ENCODE data around the gene PROSER3. TPM values are rescaled to one million over a fixed set of nuclear protein-coding genes. Genes with fewer than 3 reads are reported as not detected.
A peak's percentile ranks its signal among the peaks of the same experiment; 100 is the strongest.

Gene PROSER3
- total RNA-seq, 4 donors from 2014 or later = 14.2 to 32.7 (median 19.9) TPM

DNA sequence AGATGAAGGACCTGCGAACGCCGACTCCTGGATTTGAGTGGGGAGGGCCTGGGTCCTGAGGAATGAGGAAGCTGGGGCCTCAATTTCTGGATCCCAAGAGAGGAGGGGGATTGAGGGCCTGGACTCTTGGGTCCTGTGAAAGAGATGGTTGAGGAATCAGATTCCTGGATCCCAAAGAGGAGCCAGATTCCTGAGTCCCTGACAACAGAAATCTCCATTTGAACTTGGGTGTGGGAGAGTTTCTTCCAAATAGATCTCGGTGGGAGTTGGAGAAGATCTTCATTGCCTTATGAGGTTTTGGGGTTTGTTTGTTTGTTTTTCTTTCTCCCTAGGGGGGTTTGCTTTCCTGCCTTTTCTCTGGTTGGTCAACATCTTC lies 11.9 kb upstream of the PROSER3 start:
- H3K27me3 ChIP-seq = no peaks in the 10 kb centered on the region
- no peaks in the 10 kb centered on the region for H3K9me3 ChIP-seq
- DNase-seq (ENCODE audit: low spot score in 2 of 2) = no peak
- H3K36me3 ChIP-seq = peaks cover 0 to 7% (median 0%) of the 10 kb centered on the region in 3 donors
- peak overlapping the region; percentile 85 to 95 (median 92) for H3K4me3 ChIP-seq
- 0 to 9% methylated on average over 4 of the region's 4 CpGs for WGBS, 2 donors
- H3K27ac ChIP-seq = peak overlapping the region; percentile 61 to 100 (median 100)
- H3K4me1 ChIP-seq = peaks cover 0 to 58% (median 41%) of the 10 kb centered on the region in 4 donors
- TF ChIP-seq, protein P1, sequence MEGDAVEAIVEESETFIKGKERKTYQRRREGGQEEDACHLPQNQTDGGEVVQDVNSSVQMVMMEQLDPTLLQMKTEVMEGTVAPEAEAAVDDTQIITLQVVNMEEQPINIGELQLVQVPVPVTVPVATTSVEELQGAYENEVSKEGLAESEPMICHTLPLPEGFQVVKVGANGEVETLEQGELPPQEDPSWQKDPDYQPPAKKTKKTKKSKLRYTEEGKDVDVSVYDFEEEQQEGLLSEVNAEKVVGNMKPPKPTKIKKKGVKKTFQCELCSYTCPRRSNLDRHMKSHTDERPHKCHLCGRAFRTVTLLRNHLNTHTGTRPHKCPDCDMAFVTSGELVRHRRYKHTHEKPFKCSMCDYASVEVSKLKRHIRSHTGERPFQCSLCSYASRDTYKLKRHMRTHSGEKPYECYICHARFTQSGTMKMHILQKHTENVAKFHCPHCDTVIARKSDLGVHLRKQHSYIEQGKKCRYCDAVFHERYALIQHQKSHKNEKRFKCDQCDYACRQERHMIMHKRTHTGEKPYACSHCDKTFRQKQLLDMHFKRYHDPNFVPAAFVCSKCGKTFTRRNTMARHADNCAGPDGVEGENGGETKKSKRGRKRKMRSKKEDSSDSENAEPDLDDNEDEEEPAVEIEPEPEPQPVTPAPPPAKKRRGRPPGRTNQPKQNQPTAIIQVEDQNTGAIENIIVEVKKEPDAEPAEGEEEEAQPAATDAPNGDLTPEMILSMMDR (IDR thresholded peaks at IDR 0.05) = no peak
- TF ChIP-seq POLR2A (IDR thresholded peaks at IDR 0.05) = no peak
- no peak for TF ChIP-seq EP300 (IDR thresholded peaks at IDR 0.05)

DNA sequence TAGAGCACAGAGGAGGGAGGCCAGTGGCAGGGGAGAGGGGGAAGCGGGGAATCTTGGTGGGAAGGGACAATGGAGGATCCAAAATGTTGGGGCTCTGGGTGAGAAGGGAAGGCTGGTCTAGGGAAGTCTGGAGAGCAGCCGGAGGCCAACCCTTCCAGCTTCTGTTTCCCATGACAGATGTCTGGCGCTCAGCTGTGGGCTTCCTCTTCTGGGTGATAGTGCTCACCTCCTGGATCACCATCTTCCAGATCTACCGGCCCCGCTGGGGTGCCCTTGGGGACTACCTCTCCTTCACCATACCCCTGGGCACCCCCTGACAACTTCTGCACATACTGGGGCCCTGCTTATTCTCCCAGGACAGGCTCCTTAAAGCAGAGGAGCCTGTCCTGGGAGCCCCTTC lies 11.4 kb upstream of the PROSER3 start:
- TF ChIP-seq EP300 (IDR thresholded peaks at IDR 0.05) (no peak), POLR2A (IDR thresholded peaks at IDR 0.05) (no peak)
- TF ChIP-seq, protein P1 (IDR thresholded peaks at IDR 0.05) = no peak
- Histone ChIP-seq H3K36me3 (peaks cover 0 to 12% (median 0%) of the 10 kb centered on the region in 3 donors), H3K27ac (peak overlapping the region in 2 of 4 donors; percentile 16 to 99), H3K4me3 (peak overlapping the region in 1 of 4 donors; percentile 85), H3K9me3 (no peaks in the 10 kb centered on the region), H3K4me1 (peaks cover 0 to 53% (median 39%) of the 10 kb centered on the region in 4 donors), H3K27me3 (no peaks in the 10 kb centered on the region)
- no peak for DNase-seq (ENCODE audit: low spot score in 2 of 2)
- WGBS, 2 donors = 84 to 85% methylated on average over 5 of the region's 5 CpGs

GRCh38 chr19:35748106-35749020 lies 9.6 kb upstream of the PROSER3 start, which contains the start of gene LIN37:
Gene LIN37, plus strand, starts transcription at chr19:35748576. Its CDS starts 149 bp downstream, at chr19:35748725.
- Histone ChIP-seq H3K4me3 (peak within 1 kb of the TSS; percentile 68 to 88 (median 84)), H3K36me3 (peaks cover 0 to 25% (median 4%) of the 10 kb centered on the region in 3 donors), H3K27ac (peak within 1 kb of the TSS; percentile 85 to 92 (median 88)), H3K9me3 (no peaks in the 10 kb centered on the region), H3K4me1 (peaks cover 0 to 52% (median 37%) of the 10 kb centered on the region in 4 donors), H3K27me3 (no peaks in the 10 kb centered on the region)
- peak; percentile 99 to 100 for DNase-seq (ENCODE audit: low spot score in 2 of 2)
- 1% methylated on average over 42 to 44 of the region's 45 CpGs for whole genome bisulfite sequencing, 2 donors
- TF ChIP-seq POLR2A (IDR thresholded peaks at IDR 0.05) (peak; percentile 79 to 97), EP300 (IDR thresholded peaks at IDR 0.05) (peak; percentile 94 to 96)
- TF ChIP-seq, protein P1 (IDR thresholded peaks at IDR 0.05) = peak in 3 of 5 experiments; percentile 14 to 59 (median 42)

- Histone ChIP-seq H3K4me1 (peaks cover 0 to 50% (median 30%) of the 10 kb centered on the region in 4 donors), H3K27ac (peak overlapping the region in 1 of 4 donors; percentile 8), H3K9me3 (no peaks in the 10 kb centered on the region), H3K27me3 (no peaks in the 10 kb centered on the region), H3K36me3 (peaks cover 0 to 42% (median 4%) of the 10 kb centered on the region in 3 donors), H3K4me3 (no peak overlapping the region)
- DNase-seq (ENCODE audit: low spot score in 2 of 2) = no peak
- 88 to 92% methylated on average over 5 of the region's 5 CpGs for WGBS, 2 donors
- no peak for TF ChIP-seq POLR2A (IDR thresholded peaks at IDR 0.05)
- TF ChIP-seq, protein P1 (IDR thresholded peaks at IDR 0.05) = no peak
- no peak for TF ChIP-seq EP300 (IDR thresholded peaks at IDR 0.05)
Measured at GRCh38 chr19:35750167-35750566, 7.8 kb upstream of the PROSER3 start.

Data from tibial nerve (tissue), 4 donors.